Mammary epithelial cell (primary cell): ENCODE measurements around the gene TBP.

ENCODE experiments used
- EZH2 ChIP-seq: IDR thresholded peaks from 2 replicates; pipeline ENCODE4 v1.6.1; 2012; ENCODE audit warnings: low read length, inconsistent platforms, borderline replicate concordance
- TF ChIP-seq, protein P1 (sequence below), 2 donors: IDR thresholded peaks in 1 of 2; conservative IDR thresholded peaks in 1 of 2; 2 replicates each; pipeline ENCODE4 v1.5.1; 2011 to 2012; ENCODE audit warnings: inconsistent platforms in 2 of 2, low read length in 2 of 2, mild to moderate bottlenecking in 2 of 2, control low read depth in 1 of 2, low read depth in 1 of 2; ENCODE audit not compliant: insufficient read depth in 1 of 2; ENCODE audit errors: extremely low read depth in 1 of 2

DNA sequence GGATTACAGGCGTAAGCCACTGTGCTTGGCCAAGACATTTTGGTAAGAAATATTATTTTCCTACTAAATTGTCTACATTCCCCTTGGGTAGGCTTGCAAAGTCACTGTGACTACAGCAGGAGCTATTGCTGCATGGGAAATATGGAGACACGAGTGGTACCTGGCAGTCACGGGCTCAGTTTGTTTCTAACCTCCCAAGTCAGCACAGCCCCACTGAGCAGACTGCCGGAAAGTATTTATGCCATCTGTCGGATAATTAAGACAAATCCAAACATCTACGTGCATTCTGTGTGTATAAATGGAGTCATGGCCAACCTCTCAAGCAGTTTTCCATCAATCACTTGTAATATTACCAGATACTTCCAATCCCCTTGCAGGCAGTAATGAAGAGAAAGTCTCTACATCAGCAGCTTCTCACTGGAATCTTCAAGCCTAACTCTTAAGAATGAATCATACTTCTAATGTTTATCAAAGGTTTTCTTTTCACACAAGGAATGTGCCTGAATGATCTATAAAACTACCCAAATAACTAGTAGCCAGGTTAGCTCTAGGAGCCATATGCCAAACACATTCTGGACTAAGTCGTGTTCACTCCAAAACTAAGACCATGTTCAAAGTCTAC is 21.2 kb upstream of the TBP start:
- TF ChIP-seq, protein P1, sequence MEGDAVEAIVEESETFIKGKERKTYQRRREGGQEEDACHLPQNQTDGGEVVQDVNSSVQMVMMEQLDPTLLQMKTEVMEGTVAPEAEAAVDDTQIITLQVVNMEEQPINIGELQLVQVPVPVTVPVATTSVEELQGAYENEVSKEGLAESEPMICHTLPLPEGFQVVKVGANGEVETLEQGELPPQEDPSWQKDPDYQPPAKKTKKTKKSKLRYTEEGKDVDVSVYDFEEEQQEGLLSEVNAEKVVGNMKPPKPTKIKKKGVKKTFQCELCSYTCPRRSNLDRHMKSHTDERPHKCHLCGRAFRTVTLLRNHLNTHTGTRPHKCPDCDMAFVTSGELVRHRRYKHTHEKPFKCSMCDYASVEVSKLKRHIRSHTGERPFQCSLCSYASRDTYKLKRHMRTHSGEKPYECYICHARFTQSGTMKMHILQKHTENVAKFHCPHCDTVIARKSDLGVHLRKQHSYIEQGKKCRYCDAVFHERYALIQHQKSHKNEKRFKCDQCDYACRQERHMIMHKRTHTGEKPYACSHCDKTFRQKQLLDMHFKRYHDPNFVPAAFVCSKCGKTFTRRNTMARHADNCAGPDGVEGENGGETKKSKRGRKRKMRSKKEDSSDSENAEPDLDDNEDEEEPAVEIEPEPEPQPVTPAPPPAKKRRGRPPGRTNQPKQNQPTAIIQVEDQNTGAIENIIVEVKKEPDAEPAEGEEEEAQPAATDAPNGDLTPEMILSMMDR (conservative IDR thresholded peaks at IDR 0.05 in 1 of 2, IDR thresholded peaks at IDR 0.05 in 1 of 2; ENCODE audit: extremely low read depth in 1 of 2, insufficient read depth in 1 of 2, low read depth in 1 of 2, low read length in 2 of 2), result no peak
- TF ChIP-seq EZH2, result no peak
